HUDEP-2 (cell line): ENCODE measurements around the gene FBXW4.
"Not testable (repeated sequence)": the region's sequence is repeated elsewhere in the genome, so short reads cannot be mapped to it uniquely, and the experiment has no call there.

Experiments
- DNase-seq, 76 experiments: peaks; one replicate each; lab custom pipeline; 2025; ENCODE audit not compliant: unreplicated experiment in 76 of 76; lab: John Stamatoyannopoulos, UW

FBXW4 gene

DNA sequence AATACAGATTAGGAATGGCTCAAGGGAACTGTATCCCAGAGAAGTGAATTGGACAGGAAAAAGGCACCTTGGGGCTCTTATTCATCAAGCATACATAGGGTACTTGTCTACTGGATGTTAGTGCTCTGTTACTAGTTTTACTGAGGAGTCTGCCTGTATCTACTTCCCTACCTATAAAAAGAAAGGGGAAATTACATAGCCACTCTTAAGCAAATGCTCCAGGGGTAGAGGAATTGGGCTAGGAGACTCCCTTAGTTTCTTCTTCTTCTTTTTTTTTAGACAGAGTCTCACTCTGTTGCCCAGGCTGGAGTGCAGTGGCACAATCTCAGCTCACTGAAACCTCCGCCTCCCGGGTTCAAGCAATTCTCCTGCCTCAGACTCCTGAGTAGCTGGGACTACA, 101.6 kb downstream of the FBXW4 start:
- DNase-seq, result not testable (repeated sequence)

GRCh38 chr10:101588879-101589278, 106.1 kb downstream of the FBXW4 start:
- peak in 27 of 76 experiments; percentile 5 to 46 (median 24) for DNase-seq

GRCh38 chr10:101587725-101588653, 107.0 kb downstream of the FBXW4 start, which contains the start of the genes DPCD and POLL:
Gene DPCD, plus strand, starts transcription at chr10:101588321. Its CDS starts 16 bp downstream, at chr10:101588337.
Gene POLL, minus strand, starts transcription at chr10:101588257. Its CDS starts 897 bp downstream, at chr10:101587360.
- peak in 75 of 76 experiments; percentile 14 to 96 (median 87) for DNase-seq

- no peak for DNase-seq
Observed at GRCh38 chr10:101585841-101586240, 109.1 kb downstream of the FBXW4 start.

- DNase-seq, result no peak
Observed at GRCh38 chr10:101580486-101581399, 114.2 kb downstream of the FBXW4 start.

DNA sequence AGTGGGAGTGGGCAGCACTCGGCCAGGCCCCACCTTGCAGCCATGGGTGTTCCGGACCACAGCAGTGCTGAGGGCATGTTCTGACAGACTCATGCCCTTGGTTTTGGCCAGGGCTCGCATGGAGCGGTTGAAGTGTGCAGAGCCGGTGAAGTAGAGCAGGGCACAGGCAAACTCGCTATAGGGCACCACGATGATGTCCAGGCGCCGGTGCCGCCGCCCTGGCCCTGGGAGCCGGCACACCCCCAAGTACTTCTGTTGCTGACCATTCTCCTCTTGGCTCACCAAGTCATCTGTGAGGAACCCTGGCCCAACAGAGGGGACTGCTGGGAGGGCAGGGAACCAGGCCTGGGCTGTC, 115.5 kb downstream of the FBXW4 start:
- no peak for DNase-seq

GRCh38 chr10:101578803-101579515, 116.0 kb downstream of the FBXW4 start:
- no peak for DNase-seq

DNA sequence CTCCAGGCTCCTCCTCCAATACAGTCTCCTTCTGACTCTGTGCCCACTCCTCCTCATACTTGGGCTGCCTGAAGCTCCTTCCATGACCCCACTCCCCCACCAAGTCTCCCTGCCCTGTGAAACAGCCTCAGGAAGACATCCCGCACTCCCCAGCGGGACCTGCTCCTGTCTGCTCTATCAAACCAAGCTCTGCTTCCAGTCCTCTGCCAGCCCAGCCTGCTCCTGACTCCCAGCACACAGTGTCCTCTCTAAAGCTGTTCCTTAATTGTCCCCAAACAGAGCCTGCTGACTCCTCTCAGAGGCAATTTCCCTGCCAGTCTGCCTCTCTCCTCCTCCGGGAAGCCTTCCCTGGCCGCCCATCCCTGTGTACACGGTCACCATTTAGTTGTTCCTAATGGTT, 116.8 kb downstream of the FBXW4 start:
- DNase-seq, result no peak

- no peak for DNase-seq
Observed at GRCh38 chr10:101577121-101577871, 117.7 kb downstream of the FBXW4 start.

GRCh38 chr10:101576211-101576863, 118.6 kb downstream of the FBXW4 start:
- peak in 26 of 76 experiments; percentile 6 to 45 (median 24) for DNase-seq

DNA sequence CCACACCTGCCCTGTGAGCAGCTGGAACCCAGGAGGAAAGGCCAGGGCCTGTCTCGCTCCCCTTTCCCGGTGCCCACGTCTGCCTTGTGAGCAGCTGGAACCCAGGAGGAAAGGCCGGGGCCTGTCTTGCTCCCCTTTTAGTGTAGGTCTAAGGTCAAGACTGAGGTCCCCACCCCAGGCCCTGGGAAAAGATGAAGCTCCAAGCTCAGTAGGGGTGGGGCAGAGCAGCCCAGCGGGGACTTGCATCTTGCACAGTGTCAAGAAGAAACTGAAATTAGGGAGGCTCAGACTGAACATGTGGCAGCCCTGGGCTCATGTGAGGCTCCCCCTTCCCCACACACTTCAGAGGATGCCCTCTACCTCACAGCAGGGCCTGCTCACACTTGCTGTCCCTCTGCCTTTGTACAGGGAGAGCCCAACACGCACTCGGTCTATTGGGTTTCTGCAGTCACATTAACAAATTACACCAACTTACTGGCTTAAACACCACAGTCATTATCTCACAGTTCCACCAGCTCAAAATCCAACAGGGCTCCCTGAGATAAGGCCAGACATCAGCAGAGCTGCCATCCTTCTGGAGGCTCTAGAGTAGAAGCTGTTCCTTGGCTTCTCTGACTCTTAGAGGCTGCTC, 119.3 kb downstream of the FBXW4 start:
- peak in 74 of 76 experiments; percentile 29 to 94 (median 76) for DNase-seq

DNA sequence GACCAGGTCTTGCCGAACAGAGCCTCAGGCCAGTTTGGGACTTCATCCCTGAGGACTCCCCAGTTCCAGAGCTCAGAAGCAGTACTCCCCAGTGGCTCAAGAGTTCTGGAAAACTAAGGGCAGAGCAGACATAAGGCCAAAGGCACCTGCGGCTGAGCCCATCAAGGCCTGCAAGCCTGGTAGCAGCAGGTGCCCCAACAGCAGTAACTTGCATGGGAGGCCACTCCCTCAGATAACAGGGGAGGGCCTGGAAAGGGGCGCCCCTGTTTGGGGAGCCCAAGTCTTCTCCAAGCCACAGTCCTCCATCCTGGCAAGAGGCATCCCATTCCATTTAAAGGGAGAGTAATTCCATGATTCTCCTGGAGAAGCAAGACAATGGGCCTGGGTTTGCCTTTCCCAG, 119.9 kb downstream of the FBXW4 start:
- DNase-seq, result no peak

DNA sequence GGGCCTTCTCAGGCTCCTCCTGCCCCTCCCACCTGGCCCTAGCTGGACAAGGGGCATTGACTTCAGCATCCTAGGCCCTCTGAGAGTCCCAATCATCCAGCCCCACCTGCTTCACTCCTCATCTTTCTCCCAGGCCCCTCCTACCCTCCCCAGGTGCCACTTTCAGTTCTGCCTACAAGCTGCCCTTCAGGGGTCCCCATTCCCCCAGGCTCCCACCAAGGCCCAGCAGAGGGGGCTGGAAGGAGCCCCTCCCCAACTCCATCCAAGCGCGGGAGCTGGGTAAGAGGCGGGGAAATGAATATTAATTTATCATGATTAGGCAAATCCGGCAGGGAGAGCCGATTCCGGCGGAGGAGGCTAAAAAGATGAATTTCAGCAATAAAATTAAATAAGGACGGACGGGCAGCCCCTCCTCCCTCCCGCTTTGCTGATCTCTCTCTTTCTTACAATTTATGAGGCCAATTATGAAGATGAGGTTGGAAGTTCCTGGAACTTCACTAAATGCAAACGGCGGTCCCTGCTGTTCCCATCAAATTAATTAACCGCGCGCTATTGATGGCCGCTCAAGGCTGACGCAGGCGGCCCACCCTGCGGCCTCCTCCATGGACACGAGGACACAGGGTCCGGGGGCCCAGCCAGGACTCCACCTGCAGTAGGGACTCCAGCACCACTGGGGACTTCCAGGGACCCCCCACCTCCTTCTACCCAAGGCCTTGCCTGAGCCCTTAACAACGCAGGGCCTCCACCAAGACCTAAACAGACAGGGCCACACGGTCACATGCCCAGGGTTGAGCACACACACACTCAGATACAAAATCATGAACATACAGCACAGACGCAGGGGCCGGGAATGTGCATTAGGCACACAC, 120.9 kb downstream of the FBXW4 start:
- DNase-seq, result no peak

DNA sequence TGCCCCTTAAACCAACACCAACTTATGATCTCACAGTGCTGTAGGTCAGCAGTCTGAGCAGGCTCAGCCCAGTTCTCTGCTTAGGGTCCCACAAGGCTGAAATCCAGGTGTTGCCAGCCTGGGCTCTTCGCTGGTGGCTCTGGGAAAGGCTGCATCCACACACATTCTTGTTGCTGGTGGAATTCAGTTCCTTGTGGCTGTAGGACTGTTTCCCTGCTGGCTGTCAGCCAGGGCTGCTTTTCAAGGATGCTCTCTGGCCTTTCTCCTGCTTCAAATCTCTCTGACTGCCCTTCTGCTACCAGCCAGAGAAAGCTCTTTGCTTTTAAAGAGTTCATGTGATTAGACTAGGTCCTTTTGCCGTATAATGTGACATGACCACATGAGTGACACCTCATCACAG, 122.2 kb downstream of the FBXW4 start:
- no peak for DNase-seq

- DNase-seq, result peak in 2 of 76 experiments; percentile 2 to 6
Observed at GRCh38 chr10:101572126-101572525, 122.8 kb downstream of the FBXW4 start.

- no peak for DNase-seq
Observed at GRCh38 chr10:101571271-101571925, 123.6 kb downstream of the FBXW4 start.
